WTC11 (cell line): ENCODE data around the gene TIMP2. TPM values are rescaled to one million over a fixed set of nuclear protein-coding genes. Genes with fewer than 3 reads are reported as not detected.

Experiments
- ATAC-seq: fragments of 200-7000 bp; cut with Tn5 transposase; 2 replicates; pipeline ENCODE4 v1.10.0; 2021; ENCODE audit warnings: mild to moderate bottlenecking, moderate library complexity
- CTCF ChIA-PET: fragments of 300-600 bp; sonication (Branson Sonifier 250); formaldehyde crosslinking; loops from one replicate; lab custom pipeline; 2021; ENCODE audit warnings: antibody characterized with exemption; lab: Charles Lee
- POLR2A ChIA-PET: fragments of 350-600 bp; sonication (Branson Sonifier 250); formaldehyde crosslinking; loops from one replicate; lab custom pipeline; 2021; ENCODE audit warnings: antibody characterized with exemption; lab: Charles Lee
- DNase-seq: peaks from one replicate; pipeline ENCODE4 v3.0.0; 2021; ENCODE audit warnings: low spot score
- H3K27ac Mint-ChIP-seq: 2 replicates; pipeline ENCODE4 v1.8.0; 2021; ENCODE audit warnings: mixed read lengths
- H3K27me3 Mint-ChIP-seq: 2 replicates; pipeline ENCODE4 v1.8.0; 2021; ENCODE audit warnings: low read depth, mild to moderate bottlenecking, moderate library complexity, mixed read lengths
- H3K36me3 Mint-ChIP-seq: 2 replicates; pipeline ENCODE4 v1.8.0; 2021; ENCODE audit warnings: mixed read lengths
- H3K4me1 Mint-ChIP-seq: 2 replicates; pipeline ENCODE4 v1.8.0; 2022; ENCODE audit warnings: mixed read lengths
- H3K4me3 Mint-ChIP-seq: 2 replicates; pipeline ENCODE4 v1.8.0; 2021; ENCODE audit warnings: mild to moderate bottlenecking, moderate library complexity, mixed read lengths
- H3K9me3 Mint-ChIP-seq: 2 replicates; pipeline ENCODE4 v1.8.0; 2021; ENCODE audit warnings: mixed read lengths
- ATF3 ChIP-seq: sonication (generic); formaldehyde crosslinking; conservative IDR thresholded peaks from 2 replicates; pipeline ENCODE4 v1.8.1; 2022; ENCODE audit warnings: mild to moderate bottlenecking, missing genetic modification reagents
- ATF6 ChIP-seq: sonication (generic); formaldehyde crosslinking; IDR thresholded peaks from 2 replicates; pipeline ENCODE4 v1.8.1; 2023; ENCODE audit warnings: mild to moderate bottlenecking, missing genetic modification reagents
- CBFB ChIP-seq: sonication (generic); formaldehyde crosslinking; IDR thresholded peaks from 2 replicates; pipeline ENCODE4 v1.8.1; 2022; ENCODE audit warnings: mild to moderate bottlenecking, low read depth, missing genetic modification reagents
- CDX4 ChIP-seq: fragments of 250-450 bp; sonication (Bioruptor Pico); IDR thresholded peaks from 2 replicates; pipeline ENCODE4 v1.9.0; 2021; ENCODE audit warnings: moderate library complexity, mild to moderate bottlenecking, inconsistent platforms, borderline replicate concordance
- E2F5 ChIP-seq: sonication (generic); formaldehyde crosslinking; IDR thresholded peaks from 2 replicates; pipeline ENCODE4 v1.8.1; 2022; ENCODE audit warnings: mild to moderate bottlenecking, moderate library complexity, missing genetic modification reagents
- FOXP1 ChIP-seq: sonication (generic); formaldehyde crosslinking; IDR thresholded peaks from 2 replicates; pipeline ENCODE4 v1.8.0; 2022; ENCODE audit warnings: missing genetic modification reagents, mild to moderate bottlenecking, moderate library complexity, borderline replicate concordance
- GABPB1 ChIP-seq: sonication (generic); formaldehyde crosslinking; IDR thresholded peaks from 2 replicates; pipeline ENCODE4 v1.8.1; 2023; ENCODE audit warnings: mild to moderate bottlenecking, missing genetic modification reagents
- GTF2I ChIP-seq: fragments of 250-450 bp; sonication (Bioruptor Pico); conservative IDR thresholded peaks from 2 replicates; pipeline ENCODE4 v1.4.0; 2021; ENCODE audit warnings: mild to moderate bottlenecking
- IRF1 ChIP-seq: sonication (generic); formaldehyde crosslinking; IDR thresholded peaks from 2 replicates; pipeline ENCODE4 v1.8.0; 2023; ENCODE audit warnings: missing genetic modification reagents
- JAZF1 ChIP-seq: fragments of 250-450 bp; sonication (Bioruptor Pico); IDR thresholded peaks from 2 replicates; pipeline ENCODE4 v1.9.0; 2021; ENCODE audit warnings: moderate library complexity, mild to moderate bottlenecking, inconsistent platforms
- JUN ChIP-seq: sonication (generic); formaldehyde crosslinking; IDR thresholded peaks from 2 replicates; pipeline ENCODE4 v1.8.0; 2023; ENCODE audit warnings: mild to moderate bottlenecking, missing genetic modification reagents
- NFE2L1 ChIP-seq: sonication (generic); formaldehyde crosslinking; IDR thresholded peaks from 2 replicates; pipeline ENCODE4 v1.8.1; 2023; ENCODE audit warnings: missing genetic modification reagents
- NFYB ChIP-seq: sonication (generic); formaldehyde crosslinking; conservative IDR thresholded peaks from 2 replicates; pipeline ENCODE4 v1.8.0; 2022; ENCODE audit warnings: low read depth, missing genetic modification reagents
- SP1 ChIP-seq: sonication (generic); formaldehyde crosslinking; conservative IDR thresholded peaks from 2 replicates; pipeline ENCODE4 v1.8.1; 2022; ENCODE audit warnings: missing genetic modification reagents
- STAT6 ChIP-seq: sonication (generic); formaldehyde crosslinking; conservative IDR thresholded peaks from 2 replicates; pipeline ENCODE4 v1.8.1; 2023; ENCODE audit warnings: mild to moderate bottlenecking, low read depth, missing genetic modification reagents, moderate library complexity
- ZNF263 ChIP-seq: sonication (generic); formaldehyde crosslinking; IDR thresholded peaks from 2 replicates; pipeline ENCODE4 v1.8.1; 2022; ENCODE audit warnings: low read depth, mild to moderate bottlenecking, moderate library complexity, missing genetic modification reagents
- ZNF317 ChIP-seq: sonication (generic); formaldehyde crosslinking; IDR thresholded peaks from 2 replicates; pipeline ENCODE4 v1.8.1; 2023; ENCODE audit warnings: low read depth, mild to moderate bottlenecking, moderate library complexity, missing genetic modification reagents, borderline replicate concordance
- ZNF396 ChIP-seq: fragments of 250-450 bp; sonication (Bioruptor Pico); IDR thresholded peaks from 2 replicates; pipeline ENCODE4 v1.8.0; 2021; ENCODE audit warnings: mild to moderate bottlenecking, moderate library complexity, borderline replicate concordance
- ZNF416 ChIP-seq: fragments of 250-450 bp; sonication (Bioruptor Pico); IDR thresholded peaks from 2 replicates; pipeline ENCODE4 v1.9.0; 2021; ENCODE audit warnings: mild to moderate bottlenecking, inconsistent platforms
- ZNF423 ChIP-seq: fragments of 250-450 bp; sonication (Bioruptor Pico); IDR thresholded peaks from 2 replicates; pipeline ENCODE4 v2.1.2; 2022; ENCODE audit warnings: mild to moderate bottlenecking, moderate library complexity
- total RNA-seq: library from RNA; stranded (reverse); gene quantifications from 3 replicates; pipeline ENCODE4 v1.2.3, GENCODE V29; 2021

TIMP2 gene
- total RNA-seq, 1 experiment from 2014 or later = 37.1 TPM

- no peaks in the 10 kb centered on the region for H3K9me3 Mint-ChIP-seq
- CTCF ChIA-PET = interaction anchor here (2.7 kb wide), 1 partner anchor 10 kb away, joined by 9 read pairs; no protein-coding TSS in a partner anchor
- H3K4me1 Mint-ChIP-seq = peaks cover 2% of the 10 kb centered on the region; the same call in 1 of the 2 replicates
Observed at GRCh38 chr17:78855561-78856165, 69.5 kb downstream of the TIMP2 start.

More at GRCh38 chr17:78855561-78856165, 69.5 kb downstream of the TIMP2 start:
- POLR2A ChIA-PET = no interaction called here
- DNase-seq (no peak), ATAC-seq (no peak)
- no peak for TF ChIP-seq ATF6 (CRISPR knock-in tag)
- no peak for TF ChIP-seq CDX4 (CRISPR knock-in tag)
- TF ChIP-seq E2F5 (CRISPR knock-in tag) = no peak
- no peak for TF ChIP-seq SP1 (CRISPR knock-in tag)
- no peak for TF ChIP-seq ZNF263 (CRISPR knock-in tag)
- TF ChIP-seq NFYB (CRISPR knock-in tag) = no peak
- TF ChIP-seq ZNF396 (CRISPR knock-in tag) = no peak
- no peak for TF ChIP-seq ZNF317 (CRISPR knock-in tag)
- no peak for TF ChIP-seq NFE2L1 (CRISPR knock-in tag)
- TF ChIP-seq STAT6 (CRISPR knock-in tag) = no peak
- no peak for TF ChIP-seq ZNF423 (CRISPR knock-in tag)
- TF ChIP-seq IRF1 = no peak
- TF ChIP-seq GABPB1 (CRISPR knock-in tag) = no peak
- TF ChIP-seq CBFB (CRISPR knock-in tag) = no peak
- no peak for TF ChIP-seq JAZF1 (CRISPR knock-in tag)
- TF ChIP-seq JUN (CRISPR knock-in tag) = no peak
- TF ChIP-seq FOXP1 (CRISPR knock-in tag) = no peak
- TF ChIP-seq ATF3 = no peak
- TF ChIP-seq GTF2I (CRISPR knock-in tag) = no peak
- TF ChIP-seq ZNF416 (CRISPR knock-in tag) = no peak
- H3K27me3 Mint-ChIP-seq = no peaks in the 10 kb centered on the region
- no peaks in the 10 kb centered on the region; the same call in 1 of the 2 replicates for H3K36me3 Mint-ChIP-seq
- no peak overlapping the region for H3K27ac Mint-ChIP-seq
- H3K4me3 Mint-ChIP-seq = no peak overlapping the region
